GM23248 (cell line): ENCODE data around the gene UBE2I. TPM values are rescaled to one million over a fixed set of nuclear protein-coding genes. Genes with fewer than 3 reads are reported as not detected.
A peak's percentile ranks its signal among the peaks of the same experiment; 100 is the strongest.

Experiments
- DNase-seq: peaks from one replicate; pipeline ENCODE4 v3.0.0-alpha.2; 2015
- H2AFZ ChIP-seq: fragments of 200-600 bp; sonication (generic); 2 replicates; pipeline ENCODE4 v1.6.1; 2016; ENCODE audit warnings: antibody characterized with exemption
- H3F3A ChIP-seq: fragments of 200-600 bp; sonication (generic); 2 replicates; pipeline ENCODE4 v1.6.1; 2016; ENCODE audit warnings: mild to moderate bottlenecking, antibody characterized with exemption, mixed run types; ENCODE audit not compliant: insufficient read depth
- H3K27ac ChIP-seq: fragments of 200-600 bp; sonication (generic); 2 replicates; pipeline ENCODE4 v1.5.1; 2016; ENCODE audit warnings: mild to moderate bottlenecking
- H3K27me3 ChIP-seq: fragments of 200-600 bp; sonication (generic); replicated peaks from 2 replicates; pipeline ENCODE4 v1.6.1; 2016; ENCODE audit warnings: mild to moderate bottlenecking; ENCODE audit not compliant: insufficient read depth
- H3K36me3 ChIP-seq: fragments of 200-600 bp; sonication (generic); 2 replicates; pipeline ENCODE4 v1.6.1; 2016; ENCODE audit warnings: low read depth, mild to moderate bottlenecking
- H3K4me1 ChIP-seq: fragments of 200-600 bp; sonication (generic); 2 replicates; pipeline ENCODE4 v1.6.1; 2016; ENCODE audit warnings: mild to moderate bottlenecking; ENCODE audit not compliant: insufficient read depth
- H3K4me2 ChIP-seq: fragments of 200-600 bp; sonication (generic); one replicate; pipeline ENCODE4 v1.6.1; 2016; ENCODE audit warnings: mild to moderate bottlenecking; ENCODE audit not compliant: unreplicated experiment
- H3K4me3 ChIP-seq: fragments of 200-600 bp; sonication (generic); 2 replicates; pipeline ENCODE4 v1.5.1; 2016; ENCODE audit warnings: mild to moderate bottlenecking
- H3K79me2 ChIP-seq: fragments of 200-600 bp; sonication (generic); 2 replicates; pipeline ENCODE4 v1.6.1; 2016; ENCODE audit warnings: mild to moderate bottlenecking; ENCODE audit not compliant: insufficient read depth
- H3K9ac ChIP-seq: fragments of 200-600 bp; sonication (generic); 2 replicates; pipeline ENCODE4 v1.6.1; 2016; ENCODE audit warnings: mild to moderate bottlenecking
- H3K9me2 ChIP-seq: fragments of 200-600 bp; sonication (generic); 2 replicates; pipeline ENCODE4 v1.6.1; 2016; ENCODE audit warnings: mixed run types, mild to moderate bottlenecking, moderate library complexity; ENCODE audit not compliant: insufficient read depth
- H3K9me3 ChIP-seq: fragments of 200-600 bp; sonication (generic); one replicate; pipeline ENCODE4 v1.6.1; 2017; ENCODE audit warnings: low read depth
- H4K20me1 ChIP-seq: fragments of 200-600 bp; sonication (generic); 2 replicates; pipeline ENCODE4 v1.6.0; 2016; ENCODE audit not compliant: insufficient read depth
- EZH2 ChIP-seq: fragments of 200-600 bp; sonication (generic); IDR thresholded peaks from 2 replicates; pipeline ENCODE4 v1.6.1; 2018; ENCODE audit warnings: antibody characterized with exemption, mild to moderate bottlenecking; ENCODE audit not compliant: insufficient read depth, poor library complexity, severe bottlenecking
- EZH2phosphoT487 ChIP-seq: fragments of 200-600 bp; sonication (generic); IDR thresholded peaks from 2 replicates; pipeline ENCODE4 v1.6.1; 2018; ENCODE audit warnings: antibody characterized with exemption, moderate library complexity, mild to moderate bottlenecking, low read depth; ENCODE audit not compliant: insufficient read depth
- WGBS, 2 experiments: methylation state at CpG; one replicate each; pipeline ENCODE4 v1.1.6; 2015 to 2017; ENCODE audit warnings: low lambda C conversion rate in 2 of 2, low coverage in 1 of 2; ENCODE audit errors: missing lambda C conversion rate in 2 of 2; 5-methylcytosine and 5-hydroxymethylcytosine counted together
- in situ Hi-C: fragments of 300-500 bp; cut with MboI; formaldehyde crosslinking; loops from 2 replicates; pipeline ENCODE4 v1.15.0; 2020
- polyA plus RNA-seq: library from polyadenylated mRNA; unstranded; fragments of >200 nt; fragmentation: Nextera tagmentation; extraction: Ambion mirVana; gene quantifications from 2 replicates; pipeline ENCODE4 v1.2.1, GENCODE V29; 2016
- total RNA-seq: library from RNA; depleted of rRNA; stranded (reverse); fragments of >200 nt; shearing (Covaris generic); gene quantifications from 2 replicates; pipeline ENCODE4 v1.2.3, GENCODE V29; 2014

The UBE2I gene
- total and polyA plus RNA-seq, 2 experiments from 2014 or later = 77.7 to 134 TPM

- 62 to 63% methylated on average over 27 to 29 of the region's 31 CpGs for WGBS, 2 experiments
- Histone ChIP-seq H3K36me3 (no peaks in the 10 kb centered on the region; the same call in 1 of the 2 replicates), H3K27ac (no peak overlapping the region), H3F3A (no peaks in the 10 kb centered on the region), H3K9ac (no peak overlapping the region), H3K4me2 (no peak overlapping the region), H3K9me3 (no peaks in the 10 kb centered on the region), H3K4me1 (no peaks in the 10 kb centered on the region), H3K27me3 (no peaks in the 10 kb centered on the region), H3K9me2 (no peaks in the 10 kb centered on the region), H3K79me2 (peaks cover 13% of the 10 kb centered on the region), H2AFZ (no peak overlapping the region), H3K4me3 (no peak overlapping the region), H4K20me1 (no peaks in the 10 kb centered on the region)
- in situ Hi-C loops = no loop called here
- no peak for TF ChIP-seq EZH2phosphoT487
- no peak for TF ChIP-seq EZH2
- no peak for DNase-seq
Observed at GRCh38 chr16:1345651-1346421, 36.4 kb downstream of the UBE2I start.

- WGBS, 2 experiments = 60 to 66% methylated on average over 24 to 33 of the region's 34 CpGs
- no peak overlapping the region for H3K27ac ChIP-seq
- in situ Hi-C loops = no loop called here
Observed at GRCh38 chr16:1346422-1347285, 37.2 kb downstream of the UBE2I start.

GRCh38 chr16:1347286-1347855 is 37.9 kb downstream of the UBE2I start:
- H3K79me2 ChIP-seq = peaks cover 27% of the 10 kb centered on the region
- no peaks in the 10 kb centered on the region for H3K9me3 ChIP-seq
- H2AFZ ChIP-seq = no peak overlapping the region
- no peaks in the 10 kb centered on the region for H3K27me3 ChIP-seq
- no peak overlapping the region for H3K27ac ChIP-seq
- in situ Hi-C loops = no loop called here
- no peak for DNase-seq
- H3F3A ChIP-seq = no peaks in the 10 kb centered on the region
- no peaks in the 10 kb centered on the region; the same call in 1 of the 2 replicates for H3K36me3 ChIP-seq
- H3K9me2 ChIP-seq = no peaks in the 10 kb centered on the region
- no peak overlapping the region for H3K4me2 ChIP-seq
- no peak overlapping the region for H3K9ac ChIP-seq
- no peak for TF ChIP-seq EZH2phosphoT487
- TF ChIP-seq EZH2 = no peak
- H3K4me3 ChIP-seq = no peak overlapping the region
- 83 to 85% methylated on average over 26 to 31 of the region's 31 CpGs for WGBS, 2 experiments
- no peaks in the 10 kb centered on the region for H4K20me1 ChIP-seq
- no peaks in the 10 kb centered on the region for H3K4me1 ChIP-seq

More at GRCh38 chr16:1346422-1347285, 37.2 kb downstream of the UBE2I start:
- Histone ChIP-seq H3K4me3 (no peak overlapping the region), H3K4me1 (no peaks in the 10 kb centered on the region), H3K9ac (no peak overlapping the region), H4K20me1 (no peaks in the 10 kb centered on the region), H3K9me3 (no peaks in the 10 kb centered on the region), H3K27me3 (no peaks in the 10 kb centered on the region), H3K36me3 (no peaks in the 10 kb centered on the region; the same call in 1 of the 2 replicates), H3F3A (no peaks in the 10 kb centered on the region), H3K9me2 (no peaks in the 10 kb centered on the region), H2AFZ (no peak overlapping the region), H3K79me2 (peaks cover 21% of the 10 kb centered on the region), H3K4me2 (no peak overlapping the region)
- TF ChIP-seq EZH2phosphoT487 = no peak
- no peak for TF ChIP-seq EZH2
- peak; percentile 51 for DNase-seq

DNA sequence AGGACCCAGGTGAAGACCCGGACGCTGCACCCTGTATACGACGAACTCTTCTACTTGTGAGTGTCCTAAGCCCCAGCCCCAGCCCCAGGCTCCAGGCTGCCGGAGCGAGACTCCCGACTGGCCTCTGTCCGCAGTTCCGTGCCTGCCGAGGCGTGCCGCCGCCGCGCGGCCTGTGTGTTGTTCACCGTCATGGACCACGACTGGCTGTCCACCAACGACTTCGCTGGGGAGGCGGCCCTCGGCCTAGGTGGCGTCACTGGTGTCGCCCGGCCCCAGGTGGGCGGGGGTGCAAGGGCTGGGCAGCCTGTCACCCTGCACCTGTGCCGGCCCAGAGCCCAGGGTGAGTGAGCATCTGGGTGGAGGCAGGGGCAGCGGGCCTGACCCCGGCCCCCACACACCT is 38.5 kb downstream of the UBE2I start:
- peaks cover 5% of the 10 kb centered on the region; the same call in 1 of the 2 replicates for H3K4me1 ChIP-seq
- H3K36me3 ChIP-seq = no peaks in the 10 kb centered on the region; the same call in 1 of the 2 replicates
- H3K27ac ChIP-seq = no peak overlapping the region
- H3K9ac ChIP-seq = no peak overlapping the region
- no peak overlapping the region for H3K4me2 ChIP-seq
- H3K4me3 ChIP-seq = no peak overlapping the region
- TF ChIP-seq EZH2phosphoT487 = no peak
- TF ChIP-seq EZH2 = no peak
- H3K9me3 ChIP-seq = no peaks in the 10 kb centered on the region
- no peak for DNase-seq
- peaks cover 33% of the 10 kb centered on the region for H3K79me2 ChIP-seq
- H2AFZ ChIP-seq = no peak overlapping the region
- no peaks in the 10 kb centered on the region for H3F3A ChIP-seq
- in situ Hi-C loops = no loop called here
- H3K9me2 ChIP-seq = no peaks in the 10 kb centered on the region
- WGBS, 2 experiments = 91 to 92% methylated on average over 20 to 29 of the region's 29 CpGs
- H4K20me1 ChIP-seq = no peaks in the 10 kb centered on the region
- no peaks in the 10 kb centered on the region for H3K27me3 ChIP-seq
